CD4-positive, alpha-beta T cell (primary cell): ENCODE data around the gene NSUN3. TPM values are rescaled to one million over a fixed set of nuclear protein-coding genes. Genes with fewer than 3 reads are reported as not detected.

Experiments used
- ATAC-seq: fragments of 200-7000 bp; cut with Tn5 transposase; one replicate; pipeline ENCODE4 v1.10.0; 2022; ENCODE audit warnings: mild to moderate bottlenecking; ENCODE audit not compliant: poor library complexity
- CTCF ChIA-PET: fragments of 350-600 bp; sonication (Branson Sonifier 250); formaldehyde crosslinking; loops from one replicate; lab custom pipeline; 2021; ENCODE audit warnings: antibody characterized with exemption, inconsistent platforms; lab: Charles Lee
- POLR2A ChIA-PET: fragments of 350-600 bp; sonication (Branson Sonifier 250); formaldehyde crosslinking; loops from one replicate; lab custom pipeline; 2021; ENCODE audit warnings: antibody characterized with exemption, inconsistent platforms; lab: Charles Lee
- DNase-seq, 14 experiments: peaks; one replicate each; pipeline ENCODE4 v3.0.0-alpha.2; 2013 to 2020; ENCODE audit warnings: mixed read lengths in 2 of 14
- H3K27ac ChIP-seq, 2 donors: one replicate each; pipeline versions ENCODE4 v1.5.1 to v1.7.0; 2013; ENCODE audit warnings: low read length in 2 of 2, low read depth in 1 of 2, mild to moderate bottlenecking in 1 of 2
- H3K27me3 ChIP-seq, 2 experiments: 1 replicate in 1 of 2; 2 replicates in 1 of 2; pipeline versions ENCODE4 v1.6.1 to v1.7.0; 2013; ENCODE audit warnings: low read length in 2 of 2, control low read depth in 1 of 2, mild to moderate bottlenecking in 1 of 2, moderate library complexity in 1 of 2; ENCODE audit not compliant: insufficient read depth in 2 of 2, control insufficient read depth in 1 of 2
- H3K36me3 ChIP-seq: one replicate; pipeline ENCODE4 v1.6.1; 2013; ENCODE audit warnings: low read length, control low read depth; ENCODE audit not compliant: insufficient read depth
- H3K4me1 ChIP-seq: one replicate; pipeline ENCODE4 v1.6.1; 2013; ENCODE audit warnings: low read length, control low read depth; ENCODE audit not compliant: insufficient read depth
- H3K4me3 ChIP-seq: one replicate; pipeline ENCODE4 v1.5.1; 2013; ENCODE audit warnings: mild to moderate bottlenecking, low read length, moderate library complexity
- H3K9me3 ChIP-seq, 2 experiments: 1 replicate in 1 of 2; 2 replicates in 1 of 2; pipeline versions ENCODE4 v1.6.1 to v1.7.0; 2013; ENCODE audit warnings: low read length in 2 of 2, mild to moderate bottlenecking in 2 of 2, control low read depth in 1 of 2, moderate library complexity in 1 of 2; ENCODE audit not compliant: control insufficient read depth in 1 of 2, insufficient read depth in 1 of 2
- H3K27ac Mint-ChIP-seq: one replicate; pipeline ENCODE4 v1.8.0; 2020; ENCODE audit warnings: mixed read lengths
- H3K27me3 Mint-ChIP-seq: one replicate; pipeline ENCODE4 v1.8.0; 2021; ENCODE audit warnings: mixed read lengths
- H3K36me3 Mint-ChIP-seq: one replicate; pipeline ENCODE4 v1.8.0; 2021; ENCODE audit warnings: low read depth, mixed read lengths
- H3K4me1 Mint-ChIP-seq: one replicate; pipeline ENCODE4 v1.8.0; 2021; ENCODE audit warnings: low read depth, mixed read lengths
- H3K4me3 Mint-ChIP-seq: one replicate; pipeline ENCODE4 v1.8.0; 2020; ENCODE audit warnings: mild to moderate bottlenecking, mixed read lengths
- H3K9me3 Mint-ChIP-seq: one replicate; pipeline ENCODE4 v1.8.0; 2020; ENCODE audit warnings: mixed read lengths
- CTCF ChIP-seq: fragments of 200-600 bp; IDR thresholded peaks from one replicate; pipeline ENCODE4 v1.8.0; 2022; ENCODE audit warnings: antibody characterized with exemption, mild to moderate bottlenecking
- intact Hi-C, 2 experiments: fragments of 100-400 bp; cut with DNase I in 1 of 2; cut with micrococcal nuclease in 1 of 2; formaldehyde crosslinking; loops; one replicate each; pipeline versions ENCODE4 v1.15.1 to v1.9.0; 2023 to 2025; cut with DNase I, micrococcal nuclease
- total RNA-seq, 174 experiments: library from RNA in 2 of 174; stranded (reverse) in 2 of 174; gene quantifications; one replicate each; pipeline ENCODE4 v1.2.3 and lab custom pipeline; 2021 to 2026

The NSUN3 gene
- total RNA-seq, 2 experiments from 2014 or later = 12.4 to 13.4 TPM

DNA sequence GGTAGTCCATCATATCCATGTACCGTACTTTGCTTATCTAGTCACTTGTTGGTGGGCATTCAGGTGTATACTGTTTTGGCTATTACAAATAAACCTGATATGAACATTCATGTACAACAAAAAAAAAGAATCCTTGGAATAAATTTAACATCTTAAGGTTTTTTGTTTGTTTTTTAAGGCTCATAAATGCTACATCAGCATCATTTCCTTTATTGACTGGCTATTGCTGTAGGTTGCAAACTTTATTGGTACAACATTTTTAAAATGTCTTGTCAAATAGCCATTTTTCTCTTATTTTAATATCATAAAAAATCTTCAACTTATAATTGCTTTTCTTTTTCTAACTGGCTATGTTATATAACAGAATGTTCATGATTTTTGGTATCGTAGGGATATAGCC is 16.3 kb upstream of the NSUN3 start:
- peaks cover 0 to 10% of the 10 kb centered on the region in 2 experiments for H3K9me3 ChIP-seq
- H3K27ac Mint-ChIP-seq = no peak overlapping the region
- H3K36me3 ChIP-seq = no peaks in the 10 kb centered on the region
- no peak for ATAC-seq
- H3K27ac ChIP-seq = no peak overlapping the region
- no peak overlapping the region for H3K4me3 ChIP-seq
- H3K27me3 Mint-ChIP-seq = no peaks in the 10 kb centered on the region
- no peak for DNase-seq
- H3K4me1 ChIP-seq = no peaks in the 10 kb centered on the region
- no peaks in the 10 kb centered on the region for H3K9me3 Mint-ChIP-seq
- H3K4me3 Mint-ChIP-seq = no peak overlapping the region
- no peaks in the 10 kb centered on the region for H3K27me3 ChIP-seq
- CTCF ChIA-PET = no interaction called here
- POLR2A ChIA-PET = no interaction called here
- no peak for TF ChIP-seq CTCF
- intact Hi-C loops = no loop called here
- no peaks in the 10 kb centered on the region for H3K4me1 Mint-ChIP-seq
- H3K36me3 Mint-ChIP-seq = peaks cover 21% of the 10 kb centered on the region

DNA sequence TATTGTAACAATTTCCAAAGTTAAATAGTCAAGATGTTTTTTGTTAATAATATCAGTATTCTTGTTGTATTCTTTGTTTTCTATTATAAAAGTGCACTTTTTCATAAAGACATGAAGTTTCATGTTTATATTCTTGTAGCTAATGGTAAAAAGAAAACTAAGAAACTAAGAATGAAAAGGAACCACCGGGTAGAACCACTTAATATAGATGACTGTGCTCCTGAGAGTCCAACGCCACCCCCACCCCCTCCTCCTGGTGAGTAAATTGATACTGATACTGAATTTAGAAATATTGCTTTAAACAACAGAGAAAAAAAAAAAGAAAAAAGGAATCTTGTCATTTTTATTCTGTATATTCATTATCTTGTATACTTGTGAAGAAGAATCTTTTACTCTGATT is 13.6 kb upstream of the NSUN3 start:
- ChIA-PET POLR2A (no interaction called here), CTCF (no interaction called here)
- no peak for DNase-seq
- TF ChIP-seq CTCF = no peak
- Histone ChIP-seq H3K36me3 (no peaks in the 10 kb centered on the region), H3K27me3 (no peaks in the 10 kb centered on the region), H3K27ac (no peak overlapping the region), H3K4me3 (no peak overlapping the region), H3K4me1 (no peaks in the 10 kb centered on the region), H3K9me3 (peaks cover 0 to 5% of the 10 kb centered on the region in 2 experiments)
- no peaks in the 10 kb centered on the region for H3K4me1 Mint-ChIP-seq
- no peak for ATAC-seq
- no peaks in the 10 kb centered on the region for H3K9me3 Mint-ChIP-seq
- intact Hi-C loops = no loop called here
- H3K36me3 Mint-ChIP-seq = peaks cover 12% of the 10 kb centered on the region
- H3K27me3 Mint-ChIP-seq = no peaks in the 10 kb centered on the region
- H3K4me3 Mint-ChIP-seq = no peak overlapping the region
- no peak overlapping the region for H3K27ac Mint-ChIP-seq

- no peaks in the 10 kb centered on the region for H3K27me3 Mint-ChIP-seq
- Histone ChIP-seq H3K36me3 (no peaks in the 10 kb centered on the region), H3K27ac (no peak overlapping the region), H3K4me1 (no peaks in the 10 kb centered on the region), H3K9me3 (no peaks in the 10 kb centered on the region), H3K27me3 (no peaks in the 10 kb centered on the region), H3K4me3 (no peak overlapping the region)
- no peaks in the 10 kb centered on the region for H3K4me1 Mint-ChIP-seq
- CTCF ChIA-PET = interaction anchor here (1.0 kb wide), 1 partner anchor 37 kb away, joined by 3 read pairs; no protein-coding TSS in a partner anchor
- no peak overlapping the region for H3K4me3 Mint-ChIP-seq
- H3K36me3 Mint-ChIP-seq = peaks cover 4% of the 10 kb centered on the region
- intact Hi-C loops = no loop called here
- DNase-seq = no peak
- POLR2A ChIA-PET = interaction anchor here (0.8 to 1.5 kb wide), 2 partner anchors 8 to 12 kb away, joined by 3 to 9 read pairs; partner anchors contain the start of genes DHFR2 and NSUN3
- no peak overlapping the region for H3K27ac Mint-ChIP-seq
- no peak for ATAC-seq
- no peaks in the 10 kb centered on the region for H3K9me3 Mint-ChIP-seq
- TF ChIP-seq CTCF = no peak
Measured at GRCh38 chr3:94050546-94050945, 12.3 kb upstream of the NSUN3 start.
